Measurements from ENCODE around the gene CD28.
"Not testable (repeated sequence)": the region's sequence is repeated elsewhere in the genome, so short reads cannot be mapped to it uniquely, and the experiment has no call there.

The CD28 gene

GRCh38 chr2:203688798-203689197 lies 17.6 kb upstream of the CD28 start:
- no peak for DNase-seq

DNA sequence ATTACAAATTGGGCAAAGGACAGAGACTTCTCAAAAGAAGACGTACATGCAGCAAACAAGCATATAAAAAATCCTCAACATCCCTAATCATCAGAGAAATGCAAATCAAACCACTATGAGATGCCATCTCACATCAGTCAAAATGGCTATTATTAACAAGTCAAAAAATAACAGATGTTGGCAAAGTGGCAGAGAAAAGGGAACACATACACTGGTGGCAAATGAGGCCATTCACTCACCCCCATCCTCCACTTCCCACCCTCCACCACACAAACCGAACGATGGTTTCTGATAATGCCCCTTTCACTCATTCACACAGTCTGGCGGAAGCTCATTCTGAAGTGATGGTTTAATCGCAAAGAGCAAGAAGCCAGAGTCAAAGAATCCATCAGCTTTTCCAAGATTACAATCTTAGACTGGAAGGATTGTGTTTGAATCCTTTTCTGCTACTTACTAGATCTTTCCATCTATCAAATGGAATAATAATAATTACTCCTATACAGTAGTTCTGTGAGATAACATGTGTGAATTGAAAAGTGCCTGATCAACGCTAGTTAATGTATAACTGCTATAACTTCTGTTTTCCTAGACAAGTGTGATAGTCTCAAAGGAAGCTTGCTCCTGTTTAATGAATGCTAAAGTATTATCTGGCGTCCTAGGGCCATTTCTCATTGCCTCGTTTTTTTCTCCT lies 16.9 kb upstream of the CD28 start:
- no peak for DNase-seq

- DNase-seq, result no peak
These were observed 16.4 kb upstream of the CD28 start for GRCh38 chr2:203690117-203690431.

GRCh38 chr2:203690441-203691047 lies 15.9 kb upstream of the CD28 start:
- DNase-seq, result no peak

GRCh38 chr2:203691149-203691548 lies 15.3 kb upstream of the CD28 start:
- no peak for DNase-seq

DNA sequence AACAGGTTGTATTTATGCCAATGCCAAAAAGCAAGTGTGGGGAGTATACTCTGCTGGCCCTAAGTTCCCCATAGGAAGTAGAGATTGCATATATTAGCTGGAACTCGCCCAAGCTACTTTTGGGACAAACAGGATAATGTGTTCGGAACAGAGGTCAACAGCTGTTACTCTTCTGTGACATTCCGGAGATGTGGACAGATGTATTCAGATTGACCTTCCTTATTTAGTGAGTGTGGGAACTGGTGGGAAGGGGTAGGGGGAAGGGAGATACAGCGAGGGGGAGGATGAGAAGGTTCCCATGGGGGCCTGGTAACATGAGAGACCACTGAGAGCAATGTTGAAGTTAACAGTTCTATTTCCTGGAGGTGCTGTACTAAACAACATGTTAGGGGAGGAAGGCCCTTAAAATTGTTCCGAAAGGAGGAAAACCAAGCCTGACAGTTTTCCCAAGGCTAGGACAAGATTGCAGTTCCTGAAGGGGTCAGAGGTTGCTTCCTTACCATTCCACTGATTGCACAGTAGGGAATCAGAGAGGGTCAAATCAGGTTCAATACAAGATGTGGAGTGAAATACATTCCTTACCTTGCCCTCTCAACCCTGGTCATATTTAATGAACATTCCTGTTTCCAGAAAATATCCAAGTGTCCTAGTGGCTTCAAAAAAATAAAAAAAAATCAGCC lies 14.3 kb upstream of the CD28 start:
- no peak for DNase-seq

- no peak for DNase-seq
These were observed 13.1 kb upstream of the CD28 start for GRCh38 chr2:203693242-203693879.

- DNase-seq, result no peak
These were observed 12.2 kb upstream of the CD28 start for GRCh38 chr2:203694191-203694590.

- DNase-seq, result no peak
These were observed 9.2 kb upstream of the CD28 start for GRCh38 chr2:203697190-203697589.

DNA sequence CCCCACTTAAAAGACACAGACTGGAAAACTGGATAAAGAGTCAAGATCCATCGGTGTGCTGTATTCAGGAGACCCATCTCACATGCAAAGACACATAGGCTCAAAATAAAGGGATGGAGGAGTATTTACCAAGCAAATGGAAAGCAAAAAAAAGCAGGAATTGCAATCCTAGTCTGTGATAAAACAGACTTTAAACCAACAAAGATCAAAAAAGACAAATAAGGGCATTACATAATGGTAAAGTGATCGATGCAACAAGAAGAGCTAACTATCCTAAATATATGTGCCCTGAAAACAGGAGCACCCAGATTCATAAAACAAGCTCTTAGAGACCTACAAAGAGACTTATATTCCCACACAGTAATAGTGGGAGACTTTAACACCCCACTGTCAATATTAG lies 8.7 kb upstream of the CD28 start:
- not testable (repeated sequence) for DNase-seq

DNA sequence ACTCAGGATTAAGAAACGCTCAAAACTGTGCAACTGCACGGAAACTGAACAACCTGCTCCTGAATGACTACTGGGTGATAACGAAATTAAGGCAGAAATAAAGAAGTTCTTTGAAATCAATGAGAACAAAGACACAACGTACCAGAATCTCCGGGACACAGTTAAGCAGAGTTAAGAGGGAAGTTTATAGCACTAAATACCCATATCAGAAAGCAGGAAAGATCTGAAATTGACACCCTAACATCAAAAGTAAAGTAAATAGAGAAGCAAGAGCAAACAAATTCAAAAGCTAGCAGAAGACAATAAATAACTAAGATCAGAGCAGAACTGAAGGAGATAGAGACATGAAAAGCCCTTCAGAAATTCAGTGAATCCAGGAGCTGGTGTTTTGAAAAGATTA lies 8.0 kb upstream of the CD28 start:
- not testable (repeated sequence) for DNase-seq

GRCh38 chr2:203704430-203704829 lies 2.0 kb upstream of the CD28 start:
- DNase-seq, result no peak

DNA sequence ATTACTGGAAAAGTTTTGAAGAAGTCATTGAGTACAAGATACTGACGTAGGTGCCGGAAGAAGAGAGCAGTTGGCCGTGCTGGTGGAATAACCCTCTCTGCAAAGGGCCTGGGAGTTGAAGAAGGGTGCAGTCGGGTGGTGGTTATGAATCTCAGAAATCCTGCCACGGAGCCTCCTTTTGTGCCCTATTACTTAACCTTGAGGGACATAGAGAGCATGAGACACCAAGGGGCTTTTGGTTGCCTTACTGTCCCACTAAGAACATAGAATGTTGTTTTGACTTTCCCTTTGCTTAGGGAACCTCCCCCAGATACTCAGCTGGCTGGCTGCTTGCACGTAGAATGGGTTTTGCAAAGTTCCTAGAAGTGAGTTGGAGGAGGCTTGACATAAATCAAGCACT lies 1.3 kb upstream of the CD28 start:
- DNase-seq, result no peak

- no peak for DNase-seq
These were observed 1.1 kb downstream of the CD28 start for GRCh38 chr2:203707530-203707929.

GRCh38 chr2:203708846-203709396 lies 2.5 kb downstream of the CD28 start:
- no peak for DNase-seq

DNA sequence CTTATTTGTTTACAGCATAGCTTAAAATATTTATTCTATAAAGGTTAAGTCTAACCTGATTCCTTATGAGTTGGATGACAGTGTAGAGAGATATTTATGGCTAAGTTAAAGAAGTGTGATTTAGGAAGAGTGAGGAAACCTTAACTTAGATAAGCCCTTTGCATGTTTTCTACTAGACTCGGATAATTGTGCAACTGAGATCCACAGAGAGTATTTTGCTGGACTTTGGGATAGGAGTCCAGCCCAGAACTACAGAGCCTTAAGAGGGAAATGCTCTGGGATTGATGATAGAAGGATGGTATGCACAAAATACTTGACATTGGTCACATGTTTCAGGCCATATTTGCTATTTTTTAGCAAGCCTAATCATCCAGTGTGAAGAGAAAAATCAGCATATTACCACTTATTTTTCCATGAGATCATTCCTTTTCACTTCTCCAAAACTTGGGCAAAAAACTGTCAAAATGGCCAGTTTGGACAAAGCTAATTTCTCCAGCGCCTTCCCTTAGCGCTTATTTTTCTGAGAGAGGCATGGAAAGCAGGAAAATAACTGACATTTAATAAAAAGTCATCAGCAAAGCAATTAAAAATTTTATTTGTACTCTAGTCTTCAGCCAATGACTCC lies 3.1 kb downstream of the CD28 start:
- no peak for DNase-seq

- no peak for DNase-seq
These were observed 3.8 kb downstream of the CD28 start for GRCh38 chr2:203710226-203710625.

DNA sequence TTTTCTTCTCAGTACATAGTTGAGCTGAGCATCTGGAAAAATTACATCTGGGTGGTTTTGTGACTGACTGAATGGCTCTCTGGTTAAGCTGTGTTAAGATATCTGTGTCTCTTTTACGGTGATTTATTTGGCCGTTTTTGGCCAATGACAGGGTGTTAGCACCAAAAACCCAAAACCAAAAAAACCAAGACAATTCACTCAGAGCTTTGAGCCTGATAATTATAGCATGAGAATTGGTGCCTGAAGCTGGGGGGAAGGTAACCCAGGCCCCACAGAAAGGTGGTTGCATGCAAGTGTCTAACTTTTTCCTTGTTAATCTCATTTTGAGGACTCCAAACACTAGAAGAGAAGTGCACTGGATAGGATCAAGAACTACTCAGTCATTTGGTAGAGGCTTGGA lies 4.5 kb downstream of the CD28 start:
- no peak for DNase-seq

DNA sequence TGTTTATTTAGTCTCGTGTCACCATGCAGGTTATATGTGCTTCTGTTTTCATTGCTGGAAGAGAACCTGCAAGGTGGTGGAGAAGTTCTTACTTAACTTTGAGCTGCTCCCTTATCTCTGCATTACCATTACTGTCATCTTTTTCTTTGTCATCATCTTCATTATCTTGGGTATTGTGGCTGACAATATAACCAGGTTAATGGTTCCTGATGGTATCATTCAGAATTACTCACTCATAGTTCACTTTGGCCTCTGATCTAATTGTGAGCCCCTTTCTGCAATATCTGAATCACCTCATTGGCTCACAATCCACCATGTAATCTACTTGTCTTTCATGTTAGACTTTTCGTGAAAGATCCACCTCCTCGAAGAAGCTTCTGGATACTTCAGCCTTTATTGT lies 5.0 kb downstream of the CD28 start:
- no peak for DNase-seq

- DNase-seq, result no peak
These were observed 6.9 kb downstream of the CD28 start for GRCh38 chr2:203713381-203713780.

GRCh38 chr2:203714112-203714511 lies 7.7 kb downstream of the CD28 start:
- DNase-seq, result no peak

- no peak for DNase-seq
These were observed 9.3 kb downstream of the CD28 start for GRCh38 chr2:203715744-203716143.

GRCh38 chr2:203718087-203718486 lies 11.6 kb downstream of the CD28 start:
- DNase-seq, result no peak

Data from NCI-H1092 (cell line).